Activated CD8-positive, alpha-beta memory T cell treated with anti-CD3 and anti-CD28 coated beads, Interleukin-2, amount 10 ng/mL, durations not matched to agents 7 days and 5 days (primary cell): ENCODE results near the gene CD2AP. TPM values are rescaled to one million over a fixed set of nuclear protein-coding genes. Genes with fewer than 3 reads are reported as not detected.
"Not testable (repeated sequence)": the region's sequence is repeated elsewhere in the genome, so short reads cannot be mapped to it uniquely, and the experiment has no call there.

ENCODE experiments used
- ATAC-seq: fragments of 150-1000 bp; cut with Tn5 transposase; one replicate; pipeline ENCODE4 v1.10.0; 2021; ENCODE audit warnings: moderate library complexity
- CTCF ChIA-PET: fragments of 350-600 bp; sonication (Branson Sonifier 250); formaldehyde crosslinking; loops from one replicate; lab custom pipeline; 2021; ENCODE audit warnings: antibody characterized with exemption; lab: Charles Lee
- DNase-seq: peaks from one replicate; pipeline ENCODE4 v3.0.0-alpha.2; 2020
- H3K27ac Mint-ChIP-seq: one replicate; pipeline ENCODE4 v1.8.0; 2021; ENCODE audit warnings: mild to moderate bottlenecking, mixed read lengths
- H3K27me3 Mint-ChIP-seq: one replicate; pipeline ENCODE4 v1.8.0; 2021; ENCODE audit warnings: mixed read lengths
- H3K36me3 Mint-ChIP-seq: one replicate; pipeline ENCODE4 v1.8.0; 2021; ENCODE audit warnings: mild to moderate bottlenecking, mixed read lengths
- H3K4me1 Mint-ChIP-seq: one replicate; pipeline ENCODE4 v1.8.0; 2021; ENCODE audit warnings: mixed read lengths
- H3K4me3 Mint-ChIP-seq: one replicate; pipeline ENCODE4 v1.8.0; 2021; ENCODE audit warnings: mild to moderate bottlenecking, moderate library complexity, mixed read lengths
- H3K9me3 Mint-ChIP-seq: one replicate; pipeline ENCODE4 v1.8.0; 2022; ENCODE audit warnings: low read depth, mixed read lengths
- total RNA-seq, 2 experiments: library from RNA; stranded (reverse); gene quantifications; one replicate each; pipeline ENCODE4 v1.2.3, GENCODE V29; 2021

The CD2AP gene
- total RNA-seq, 2 experiments from 2014 or later: 25.5 to 30.9 TPM

DNA sequence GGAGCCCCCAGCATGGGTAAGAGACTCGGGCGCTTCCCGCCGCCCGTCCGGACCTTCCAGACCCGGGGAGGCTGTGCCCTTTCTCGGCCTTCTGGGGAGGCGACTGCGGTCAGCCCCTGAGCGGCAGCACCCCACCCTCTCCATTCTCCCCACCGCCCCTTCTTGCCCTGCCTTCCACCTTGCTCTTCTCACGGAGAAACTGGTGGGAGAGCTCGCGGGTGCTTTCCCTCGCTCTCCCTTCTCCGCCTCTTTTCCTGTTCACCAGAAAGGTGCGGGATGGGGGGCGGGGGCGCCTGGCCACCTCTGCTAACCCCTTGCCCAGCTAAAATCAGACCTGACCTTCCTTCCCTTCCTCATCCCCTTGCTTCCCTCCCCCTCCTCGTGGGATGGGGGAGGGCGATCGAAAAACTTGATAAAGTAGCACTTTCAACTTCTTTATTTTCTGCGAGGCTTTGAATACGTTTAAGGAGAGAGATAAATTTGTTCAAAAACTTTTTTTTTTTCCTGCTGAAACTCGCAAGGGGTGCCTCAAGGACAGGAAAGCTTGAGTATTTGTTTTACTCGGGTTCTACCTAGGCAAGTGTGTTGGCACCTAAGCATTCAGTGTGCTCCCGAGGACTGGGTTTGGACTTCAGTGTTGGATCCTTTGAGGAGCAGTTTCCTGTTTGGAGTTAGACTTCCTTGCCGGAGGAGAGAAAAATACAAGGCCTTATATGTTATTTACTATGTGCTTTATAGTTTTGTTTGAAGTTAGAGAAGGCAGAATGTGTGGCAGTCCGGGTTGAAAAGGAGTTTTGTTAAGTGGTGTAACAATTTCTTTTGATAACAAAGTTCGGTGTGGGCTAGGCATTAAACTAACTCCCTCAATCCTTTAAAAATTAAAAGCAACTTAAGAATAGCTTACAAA, 897 bp downstream of the CD2AP start:
- Mint-ChIP-seq H3K27ac (peak overlapping the region; percentile 92), H3K4me3 (peak overlapping the region; percentile 94), H3K9me3 (no peaks in the 10 kb centered on the region), H3K4me1 (peaks cover 36% of the 10 kb centered on the region), H3K27me3 (no peaks in the 10 kb centered on the region), H3K36me3 (peaks cover 1% of the 10 kb centered on the region)
- ATAC-seq: no peak
- DNase-seq: no peak
- CTCF ChIA-PET: interaction anchor here (0.7 to 4.7 kb wide), 7 partner anchors 22 to 152 kb away, joined by 3 to 33 read pairs (median 3); no protein-coding TSS in a partner anchor

DNA sequence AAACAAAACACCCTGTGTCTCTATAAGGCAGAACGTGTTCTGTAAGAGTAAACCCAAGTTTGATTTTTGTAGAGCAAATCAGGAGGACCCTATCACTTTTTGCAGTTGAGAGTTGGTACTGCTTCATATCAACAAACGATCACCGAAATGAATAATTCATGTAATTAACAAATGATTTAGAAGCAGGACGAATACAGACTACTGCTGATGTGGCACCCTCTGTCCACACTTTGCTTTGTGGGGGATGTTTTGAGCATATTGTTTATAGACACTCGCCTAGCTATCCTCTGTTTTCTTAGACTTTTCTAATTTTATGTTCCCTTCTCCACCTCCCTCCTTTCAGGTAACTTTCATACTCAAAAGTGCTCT, 1.5 kb downstream of the CD2AP start:
- CTCF ChIA-PET: interaction anchor here (1.2 to 4.7 kb wide), 2 partner anchors 22 to 65 kb away, joined by 4 to 33 read pairs; no protein-coding TSS in a partner anchor
- no peak for ATAC-seq
- peaks cover 1% of the 10 kb centered on the region for H3K36me3 Mint-ChIP-seq
- H3K27ac Mint-ChIP-seq: peak overlapping the region; percentile 92
- no peaks in the 10 kb centered on the region for H3K9me3 Mint-ChIP-seq
- peaks cover 42% of the 10 kb centered on the region for H3K4me1 Mint-ChIP-seq
- peak overlapping the region; percentile 94 for H3K4me3 Mint-ChIP-seq
- H3K27me3 Mint-ChIP-seq: no peaks in the 10 kb centered on the region
- DNase-seq: no peak

DNA sequence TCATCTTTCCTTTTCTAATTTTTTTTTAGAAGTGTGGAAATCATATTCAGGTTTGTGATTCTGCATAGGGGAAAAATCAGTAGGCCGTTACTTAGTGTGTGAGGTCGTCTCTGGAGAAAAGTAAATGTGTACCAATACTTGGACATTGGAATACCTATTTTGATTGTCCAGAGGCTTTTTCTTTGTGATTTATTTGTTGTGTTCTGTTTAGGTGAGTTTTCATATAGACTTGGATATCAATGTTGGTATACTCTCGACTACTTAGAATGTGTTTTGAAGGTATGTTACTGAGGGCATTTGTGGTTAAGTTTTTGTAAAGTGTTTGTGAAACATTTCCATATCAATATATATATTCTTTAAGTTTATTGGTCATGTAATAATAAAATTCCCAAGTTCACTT, 2.3 kb downstream of the CD2AP start:
- no peak overlapping the region for H3K27ac Mint-ChIP-seq
- no peaks in the 10 kb centered on the region for H3K27me3 Mint-ChIP-seq
- peaks cover 44% of the 10 kb centered on the region for H3K4me1 Mint-ChIP-seq
- DNase-seq: no peak
- no peaks in the 10 kb centered on the region for H3K9me3 Mint-ChIP-seq
- CTCF ChIA-PET: interaction anchor here (4.7 kb wide), 1 partner anchor 66 kb away, joined by 33 read pairs; no protein-coding TSS in a partner anchor
- no peak for ATAC-seq
- H3K4me3 Mint-ChIP-seq: peak overlapping the region; percentile 29
- peaks cover 1% of the 10 kb centered on the region for H3K36me3 Mint-ChIP-seq

DNA sequence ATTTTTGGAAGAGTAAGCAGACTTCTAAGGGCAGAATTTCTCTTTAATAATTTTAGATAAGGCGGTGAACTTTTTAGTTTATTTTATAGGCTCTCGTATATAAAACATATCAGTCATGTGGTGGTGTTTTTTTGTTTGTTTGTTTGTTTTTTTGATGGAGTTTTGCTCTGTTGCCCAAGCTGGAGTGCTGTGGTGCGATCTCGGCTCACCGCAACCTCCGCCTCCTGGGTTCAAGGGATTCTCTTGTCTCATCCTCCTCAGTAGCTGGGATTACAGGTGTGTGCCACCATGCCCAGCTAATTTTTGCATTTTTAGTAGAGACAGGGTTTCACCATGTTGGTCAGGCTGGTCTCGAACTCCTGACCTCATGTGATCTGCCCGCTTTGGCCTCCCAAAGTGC, 3.6 kb downstream of the CD2AP start:
- H3K27ac Mint-ChIP-seq, CTCF ChIA-PET, H3K4me3 Mint-ChIP-seq, H3K9me3 Mint-ChIP-seq, DNase-seq, ATAC-seq, H3K27me3 Mint-ChIP-seq, H3K36me3 Mint-ChIP-seq: not testable (repeated sequence)
- H3K4me1 Mint-ChIP-seq: peaks cover 42% of the 10 kb centered on the region

DNA sequence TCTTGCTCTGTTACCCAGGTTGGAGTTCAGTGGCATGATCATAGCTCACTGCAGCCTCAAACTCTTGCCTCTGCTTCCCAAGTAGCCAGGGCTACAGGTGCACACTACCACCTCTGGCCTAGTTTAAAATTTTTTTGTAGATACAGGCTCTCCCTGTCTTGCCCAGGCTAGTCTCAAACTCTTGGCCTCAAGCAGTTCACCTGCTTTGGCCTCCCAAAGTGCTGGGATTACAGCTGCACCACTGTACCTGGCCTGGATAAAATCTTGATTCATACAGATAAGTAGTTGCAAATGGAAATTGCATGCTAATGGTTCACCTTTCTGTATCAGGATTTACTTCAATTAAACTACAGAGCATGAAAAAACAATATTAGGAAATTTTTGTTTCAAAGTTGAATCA, 4.2 kb downstream of the CD2AP start:
- no peak for ATAC-seq
- Mint-ChIP-seq H3K27ac (no peak overlapping the region), H3K4me1 (peaks cover 40% of the 10 kb centered on the region), H3K27me3 (no peaks in the 10 kb centered on the region), H3K4me3 (no peak overlapping the region), H3K9me3 (no peaks in the 10 kb centered on the region), H3K36me3 (peaks cover 1% of the 10 kb centered on the region)
- DNase-seq: no peak
- CTCF ChIA-PET: no interaction called here

DNA sequence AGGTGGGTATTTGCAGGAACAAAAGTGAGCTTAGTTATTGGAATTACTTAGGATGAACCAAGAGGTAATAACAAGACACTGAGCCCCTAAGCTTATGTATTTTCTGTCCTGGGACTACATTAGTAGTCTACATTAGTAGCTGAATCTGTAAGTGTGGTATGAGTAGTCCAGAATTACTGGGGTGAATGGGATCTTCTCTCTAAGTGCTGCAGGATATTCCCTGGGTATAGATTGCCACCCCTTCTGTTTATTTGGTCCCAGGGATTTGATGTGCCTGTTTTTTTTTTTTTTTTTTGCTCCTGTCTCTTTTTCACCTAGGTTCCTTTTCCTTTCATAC, 5.9 kb downstream of the CD2AP start:
- no peaks in the 10 kb centered on the region for H3K36me3 Mint-ChIP-seq
- peaks cover 37% of the 10 kb centered on the region for H3K4me1 Mint-ChIP-seq
- H3K4me3 Mint-ChIP-seq: no peak overlapping the region
- no peaks in the 10 kb centered on the region for H3K9me3 Mint-ChIP-seq
- H3K27ac Mint-ChIP-seq: no peak overlapping the region
- no peaks in the 10 kb centered on the region for H3K27me3 Mint-ChIP-seq
- CTCF ChIA-PET: no interaction called here
- no peak for DNase-seq
- no peak for ATAC-seq

DNA sequence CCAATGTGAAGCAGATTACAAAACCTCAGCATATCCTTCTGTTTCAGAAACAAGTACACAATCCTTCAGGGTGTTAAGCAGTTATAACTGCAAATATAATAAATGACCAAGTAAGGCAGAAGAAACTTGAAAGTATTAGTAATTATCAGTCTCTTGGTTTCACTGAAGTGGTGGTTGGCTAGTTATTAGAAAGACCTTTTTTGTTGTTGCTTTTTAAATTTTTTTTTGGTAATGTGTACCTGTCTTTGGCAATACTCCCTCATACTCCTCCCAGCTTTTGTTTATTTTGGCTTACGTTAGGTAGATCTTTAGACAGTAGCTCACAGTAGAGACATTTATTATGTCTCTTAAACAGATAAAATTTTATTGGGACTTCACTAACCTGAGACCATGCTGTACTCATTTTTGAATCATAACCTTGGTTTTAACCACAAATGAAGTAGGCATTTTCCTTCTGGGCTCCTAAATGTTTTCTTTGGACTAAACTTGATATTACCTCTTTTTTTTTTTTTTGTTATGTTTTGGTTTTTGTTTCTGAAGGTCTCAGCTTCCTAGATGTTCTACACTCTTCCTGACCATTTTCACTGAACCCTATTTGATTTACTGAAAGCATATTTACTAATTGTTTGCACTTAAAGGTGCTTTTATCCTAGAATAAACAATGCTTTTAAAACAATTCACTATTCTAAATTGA, 6.4 kb downstream of the CD2AP start:
- no peak overlapping the region for H3K27ac Mint-ChIP-seq
- peaks cover 37% of the 10 kb centered on the region for H3K4me1 Mint-ChIP-seq
- H3K36me3 Mint-ChIP-seq: no peaks in the 10 kb centered on the region
- no peak for DNase-seq
- no peaks in the 10 kb centered on the region for H3K27me3 Mint-ChIP-seq
- H3K9me3 Mint-ChIP-seq: no peaks in the 10 kb centered on the region
- CTCF ChIA-PET: interaction anchor here (0.7 kb wide), 1 partner anchor 113 kb away, joined by 3 read pairs; no protein-coding TSS in a partner anchor
- ATAC-seq: no peak
- H3K4me3 Mint-ChIP-seq: no peak overlapping the region

DNA sequence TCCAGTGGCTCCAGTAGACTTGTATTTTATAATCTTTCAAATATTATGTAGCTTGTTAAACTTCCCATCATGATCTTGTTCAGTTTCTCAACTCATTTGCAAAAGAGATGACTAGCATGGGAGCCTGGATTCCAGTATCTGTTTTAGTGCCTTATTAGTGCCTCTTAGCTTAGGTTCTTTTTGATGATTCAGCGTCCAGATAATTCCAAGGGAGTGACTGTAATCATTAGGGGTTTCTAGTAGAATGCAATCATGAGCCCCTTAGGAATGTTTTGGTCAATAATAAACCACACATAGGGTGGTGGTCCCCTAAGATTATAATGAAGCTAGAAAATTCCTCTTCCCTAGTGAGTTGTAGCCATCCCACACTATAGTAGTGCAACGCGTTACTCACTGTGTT, 7.0 kb downstream of the CD2AP start:
- CTCF ChIA-PET: interaction anchor here (0.7 kb wide), 1 partner anchor 112 kb away, joined by 3 read pairs; no protein-coding TSS in a partner anchor
- no peak for DNase-seq
- Mint-ChIP-seq H3K4me3 (no peak overlapping the region), H3K4me1 (peaks cover 33% of the 10 kb centered on the region), H3K36me3 (peaks cover 1% of the 10 kb centered on the region), H3K27me3 (no peaks in the 10 kb centered on the region), H3K9me3 (no peaks in the 10 kb centered on the region), H3K27ac (no peak overlapping the region)
- ATAC-seq: no peak

DNA sequence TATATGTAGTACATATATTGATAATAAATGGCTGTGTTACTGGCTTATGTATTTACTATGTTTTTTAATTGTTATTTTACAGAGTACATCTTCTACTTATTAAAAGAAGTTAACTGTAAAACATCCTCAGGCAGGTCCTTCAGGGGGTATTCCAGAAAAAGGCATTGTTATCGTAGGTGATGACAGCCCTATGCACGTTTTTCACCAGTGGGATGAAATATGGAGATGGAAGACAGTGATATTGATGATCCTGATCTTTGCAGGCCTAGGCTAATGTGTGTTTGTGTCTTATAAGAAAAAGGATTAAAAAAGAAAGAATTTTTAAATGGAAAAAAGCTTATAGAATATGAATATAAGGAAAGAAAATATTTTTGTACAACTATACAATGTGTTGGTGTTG, 7.5 kb downstream of the CD2AP start:
- no peak for DNase-seq
- Mint-ChIP-seq H3K27ac (no peak overlapping the region), H3K9me3 (no peaks in the 10 kb centered on the region), H3K4me3 (no peak overlapping the region), H3K27me3 (no peaks in the 10 kb centered on the region), H3K36me3 (peaks cover 1% of the 10 kb centered on the region), H3K4me1 (peaks cover 29% of the 10 kb centered on the region)
- ATAC-seq: no peak
- CTCF ChIA-PET: no interaction called here

DNA sequence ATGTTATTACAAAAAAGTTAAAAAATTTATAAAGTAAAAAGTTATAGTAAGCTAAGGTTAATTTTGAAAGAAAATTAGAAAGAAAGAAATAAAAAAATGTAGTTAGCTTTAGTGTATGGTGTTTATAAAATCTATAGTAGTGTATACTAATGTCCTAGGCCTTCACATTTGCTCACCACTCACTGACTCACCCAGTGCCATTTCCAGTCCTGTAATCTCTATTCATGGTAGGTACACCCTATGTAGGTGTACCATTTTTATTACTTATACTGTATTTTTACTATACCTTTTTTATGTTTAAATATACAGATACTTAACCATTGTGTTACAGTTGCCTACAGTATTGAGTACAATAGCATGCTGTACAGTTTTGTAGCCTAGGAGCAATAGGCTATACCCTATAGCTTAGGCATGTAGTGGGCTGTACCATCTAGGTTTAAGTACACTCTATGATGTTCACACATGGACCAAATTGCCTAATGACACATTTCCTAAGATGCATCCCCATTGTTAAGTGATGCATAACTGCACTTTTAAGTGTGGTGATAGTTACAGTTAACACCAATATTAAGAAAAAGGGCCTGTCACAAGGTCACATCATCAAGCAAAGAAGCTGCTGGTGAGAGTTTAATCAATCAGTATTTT, 8.0 kb downstream of the CD2AP start:
- Mint-ChIP-seq H3K4me1 (peaks cover 25% of the 10 kb centered on the region), H3K27me3 (no peaks in the 10 kb centered on the region), H3K27ac (no peak overlapping the region), H3K36me3 (peaks cover 1% of the 10 kb centered on the region), H3K9me3 (no peaks in the 10 kb centered on the region), H3K4me3 (no peak overlapping the region)
- CTCF ChIA-PET: no interaction called here
- ATAC-seq (no peak), DNase-seq (no peak)

DNA sequence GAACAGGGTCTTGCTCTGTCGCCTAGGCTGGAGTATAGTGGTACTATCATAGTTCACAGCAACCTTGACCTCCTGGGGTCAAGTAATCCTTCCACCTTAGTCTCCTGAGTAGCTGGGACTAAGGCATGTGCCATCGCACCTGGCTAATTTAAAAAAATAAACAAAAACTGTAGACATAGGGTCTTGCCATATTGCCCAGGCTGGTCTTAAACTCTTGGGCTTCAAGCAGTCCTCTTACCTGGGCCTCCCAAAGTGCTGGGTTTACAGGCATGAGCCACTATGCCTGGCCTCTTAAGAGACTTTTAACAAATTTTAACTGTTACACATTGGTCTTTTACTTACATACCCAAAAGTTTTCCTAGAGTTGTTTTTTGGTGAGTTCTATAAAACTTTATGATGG, 12.4 kb downstream of the CD2AP start:
- Mint-ChIP-seq H3K4me1 (peaks cover 4% of the 10 kb centered on the region), H3K36me3 (peaks cover 13% of the 10 kb centered on the region), H3K9me3 (no peaks in the 10 kb centered on the region), H3K27ac (no peak overlapping the region), H3K4me3 (no peak overlapping the region), H3K27me3 (no peaks in the 10 kb centered on the region)
- CTCF ChIA-PET: no interaction called here
- DNase-seq (no peak), ATAC-seq (no peak)

DNA sequence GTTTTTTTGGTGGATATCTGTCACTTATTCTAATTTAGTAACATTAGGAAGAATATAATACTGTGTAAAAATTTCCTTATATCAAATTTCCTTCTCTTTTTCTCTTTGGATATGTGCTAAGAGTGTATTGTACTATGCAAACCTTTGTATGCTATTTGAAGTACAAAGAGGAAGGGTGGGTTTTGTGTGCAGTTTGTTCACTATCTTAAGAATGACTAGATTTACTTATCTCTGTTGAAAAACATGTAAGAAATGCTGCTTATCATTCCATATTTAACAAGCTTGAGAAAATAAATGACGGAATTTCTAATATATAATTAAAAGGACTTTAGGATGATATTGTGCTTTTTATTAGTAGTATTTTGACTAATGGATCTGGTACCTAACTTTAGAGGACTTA, 13.1 kb downstream of the CD2AP start:
- DNase-seq (no peak), ATAC-seq (no peak)
- Mint-ChIP-seq H3K9me3 (no peaks in the 10 kb centered on the region), H3K27me3 (no peaks in the 10 kb centered on the region), H3K36me3 (peaks cover 15% of the 10 kb centered on the region), H3K4me3 (no peak overlapping the region), H3K27ac (no peak overlapping the region), H3K4me1 (peaks cover 4% of the 10 kb centered on the region)
- CTCF ChIA-PET: no interaction called here

DNA sequence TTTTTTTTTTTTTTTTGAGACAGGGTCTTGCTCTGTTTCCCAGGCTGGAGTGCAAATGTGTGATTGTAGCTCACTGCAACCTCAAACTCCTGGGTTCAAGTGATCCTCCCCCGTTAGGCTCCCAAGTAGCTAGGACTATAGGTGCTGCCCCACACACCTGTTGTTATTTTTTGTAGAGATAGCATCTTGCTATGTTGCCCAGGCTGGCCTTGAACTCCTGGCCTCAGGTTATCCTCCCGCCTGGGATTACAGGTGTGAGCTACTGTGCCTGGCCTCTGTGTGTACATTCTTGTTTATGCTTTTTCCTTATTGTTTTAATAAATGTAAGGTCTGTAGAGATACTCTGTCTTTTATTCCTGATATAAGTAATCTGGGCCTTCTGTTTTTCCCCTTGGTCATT, 14.8 kb downstream of the CD2AP start:
- CTCF ChIA-PET: no interaction called here
- Mint-ChIP-seq H3K36me3 (peaks cover 15% of the 10 kb centered on the region), H3K27ac (no peak overlapping the region), H3K27me3 (no peaks in the 10 kb centered on the region), H3K4me1 (peaks cover 1% of the 10 kb centered on the region), H3K4me3 (no peak overlapping the region), H3K9me3 (no peaks in the 10 kb centered on the region)
- ATAC-seq (no peak), DNase-seq (no peak)
